ENCODE results near the gene ELP4. TPM values are rescaled to one million over a fixed set of nuclear protein-coding genes. Genes with fewer than 3 reads are reported as not detected.
A peak's percentile ranks its signal among the peaks of the same experiment; 100 is the strongest.
"Not testable (repeated sequence)": the region's sequence is repeated elsewhere in the genome, so short reads cannot be mapped to it uniquely, and the experiment has no call there.

ELP4 gene
- polyA plus RNA-seq (ENCODE audit: insufficient read length in 3 of 3), result 10 to 100 TPM; 28.0 to 28.7 (median 28.7) TPM

- peak; percentile 94 to 97 (median 95) for DNase-seq (ENCODE audit: low read depth in 3 of 3, low spot score in 2 of 3)
Measured at GRCh38 chr11:31509429-31510345, at the start of gene ELP4, which contains the start of gene IMMP1L. ELP4 (plus strand) TSS chr11:31509767; CDS start chr11:31509785, 18 bp downstream. IMMP1L (minus strand) TSS chr11:31509622; CDS start chr11:31463276, 46,346 bp downstream.

- no peak for DNase-seq (ENCODE audit: low read depth in 3 of 3, low spot score in 2 of 3)
Measured at GRCh38 chr11:31464436-31464835, 45.1 kb upstream of the ELP4 start.

- no peak for DNase-seq (ENCODE audit: low read depth in 3 of 3, low spot score in 2 of 3)
Measured at GRCh38 chr11:31474083-31474482, 35.5 kb upstream of the ELP4 start.

DNA sequence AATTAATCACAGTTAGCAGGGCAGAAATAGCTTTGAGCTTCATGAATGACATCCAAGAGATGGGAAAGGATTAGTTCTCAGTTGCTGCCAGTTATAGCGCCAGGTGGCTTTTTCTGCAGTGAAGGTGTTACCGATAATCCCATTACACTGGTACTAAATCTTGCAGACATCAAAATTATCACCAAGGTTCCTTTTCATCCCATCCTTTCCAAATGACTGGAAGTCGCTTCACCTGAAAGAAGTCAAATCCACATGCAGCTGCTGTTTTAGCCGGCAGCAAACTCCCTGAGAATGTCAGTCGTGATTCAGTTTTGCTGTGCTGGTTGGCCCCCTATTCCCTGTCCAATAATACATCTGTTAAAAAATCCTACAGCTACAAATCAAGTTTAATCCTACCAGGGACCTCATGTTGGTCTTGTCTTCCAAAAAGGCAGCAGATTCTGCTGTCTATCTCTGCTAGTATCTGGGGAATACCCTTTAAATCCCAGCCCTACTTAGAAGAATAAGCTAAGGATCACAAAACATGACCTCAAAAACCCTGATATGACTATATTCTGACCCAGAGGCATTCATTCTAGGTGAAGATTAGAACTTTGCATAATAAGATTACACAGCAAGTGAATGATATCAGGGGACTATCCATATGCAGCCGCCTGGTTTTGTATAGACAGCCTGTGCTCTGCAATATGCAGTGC, 31.9 kb upstream of the ELP4 start:
- DNase-seq (ENCODE audit: low read depth in 3 of 3, low spot score in 2 of 3), result no peak

DNA sequence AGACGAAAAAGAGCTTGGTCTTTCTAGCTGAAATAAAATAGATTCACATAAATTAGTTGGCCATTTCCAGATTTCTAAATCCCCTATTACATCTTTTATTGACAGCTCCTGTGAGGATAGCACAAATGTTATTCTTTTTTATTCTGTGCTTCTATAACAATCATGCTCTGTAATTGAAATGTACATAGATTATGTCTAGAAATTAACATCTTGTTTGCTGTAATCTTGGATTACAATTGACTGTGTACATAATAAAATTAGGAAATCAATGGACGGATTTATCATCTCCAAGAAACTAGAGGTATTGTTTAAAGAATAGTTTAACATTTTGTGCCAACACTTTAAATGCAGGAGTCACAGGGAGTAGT, 31.4 kb upstream of the ELP4 start:
- no peak for DNase-seq (ENCODE audit: low read depth in 3 of 3, low spot score in 2 of 3)

GRCh38 chr11:31479066-31479465, 30.5 kb upstream of the ELP4 start:
- DNase-seq (ENCODE audit: low read depth in 3 of 3, low spot score in 2 of 3), result no peak

- DNase-seq (ENCODE audit: low read depth in 3 of 3, low spot score in 2 of 3), result no peak
Measured at GRCh38 chr11:31480930-31481329, 28.6 kb upstream of the ELP4 start.

- no peak for DNase-seq (ENCODE audit: low read depth in 3 of 3, low spot score in 2 of 3)
Measured at GRCh38 chr11:31484497-31484896, 25.1 kb upstream of the ELP4 start.

GRCh38 chr11:31487848-31488247, 21.7 kb upstream of the ELP4 start:
- DNase-seq (ENCODE audit: low read depth in 3 of 3, low spot score in 2 of 3), result no peak

DNA sequence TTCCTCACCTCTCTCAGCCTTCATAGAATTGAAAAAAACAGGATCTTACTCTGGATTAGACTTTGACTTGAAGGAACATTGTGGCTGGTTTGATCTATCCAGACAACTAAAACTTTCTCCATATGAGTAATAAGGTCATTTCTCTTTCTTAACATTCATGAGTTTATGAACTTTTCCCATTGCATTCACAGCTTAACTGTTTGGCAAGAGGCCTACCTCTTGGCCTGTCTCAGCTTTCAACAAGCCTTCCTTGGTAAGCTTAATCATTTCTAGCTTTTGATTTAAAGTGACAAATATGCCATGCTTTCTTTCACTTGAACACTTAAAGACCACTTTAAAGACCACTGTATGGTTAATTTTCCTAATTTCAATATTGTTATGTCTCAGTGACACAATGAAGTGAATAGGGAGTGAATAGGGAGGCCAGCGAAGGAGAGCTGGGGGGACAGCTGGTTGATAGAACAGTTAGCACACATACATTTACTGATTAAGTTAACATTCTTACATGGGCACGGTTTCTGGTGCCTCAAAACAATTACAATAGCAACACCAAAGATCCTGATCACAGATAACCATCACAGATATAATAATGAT, 17.1 kb upstream of the ELP4 start:
- no peak for DNase-seq (ENCODE audit: low read depth in 3 of 3, low spot score in 2 of 3)

DNA sequence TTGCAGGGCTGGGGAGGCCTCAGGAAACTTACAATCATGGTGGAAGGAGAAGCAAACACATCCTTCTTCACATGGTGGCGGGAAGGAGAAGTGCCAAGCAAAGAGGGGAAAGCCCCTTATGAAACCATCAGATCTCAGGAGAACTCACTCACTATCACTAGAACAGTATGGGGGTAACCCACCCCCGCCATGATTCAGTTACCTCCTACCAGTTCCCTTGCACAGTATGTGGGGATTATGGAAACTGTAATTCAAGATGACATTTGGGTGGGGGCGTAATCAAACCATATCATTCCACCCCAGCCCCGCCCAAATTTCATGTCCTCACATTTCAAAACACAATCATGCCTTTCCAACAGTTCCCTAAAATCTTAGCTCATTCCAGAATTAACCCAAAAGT, 16.3 kb upstream of the ELP4 start:
- no peak for DNase-seq (ENCODE audit: low read depth in 3 of 3, low spot score in 2 of 3)

DNA sequence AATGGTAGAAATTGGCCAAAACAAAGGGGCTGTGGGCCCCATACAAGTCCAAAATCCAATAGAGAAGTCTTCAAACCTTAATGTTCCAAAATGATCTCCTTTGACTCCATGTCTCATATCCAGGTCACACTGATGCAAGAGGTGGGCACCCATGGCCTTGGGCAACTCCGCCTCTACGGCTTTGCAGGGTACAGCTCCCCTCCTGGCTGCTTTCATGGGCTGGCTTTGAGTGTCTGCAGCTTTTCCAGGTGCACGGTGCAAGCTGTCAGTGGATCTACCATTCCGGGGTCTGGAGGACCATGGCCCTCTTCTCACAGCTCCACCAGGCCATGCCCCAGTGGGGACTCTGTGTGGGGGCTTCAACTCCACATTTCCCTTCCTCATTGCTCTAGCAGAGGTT, 15.8 kb upstream of the ELP4 start:
- not testable (repeated sequence) for DNase-seq (ENCODE audit: low read depth in 3 of 3, low spot score in 2 of 3)

GRCh38 chr11:31499576-31500178, 9.9 kb upstream of the ELP4 start:
- no peak for DNase-seq (ENCODE audit: low read depth in 3 of 3, low spot score in 2 of 3)

- DNase-seq (ENCODE audit: low read depth in 3 of 3, low spot score in 2 of 3), result no peak
Measured at GRCh38 chr11:31500560-31500959, 9.0 kb upstream of the ELP4 start.

DNA sequence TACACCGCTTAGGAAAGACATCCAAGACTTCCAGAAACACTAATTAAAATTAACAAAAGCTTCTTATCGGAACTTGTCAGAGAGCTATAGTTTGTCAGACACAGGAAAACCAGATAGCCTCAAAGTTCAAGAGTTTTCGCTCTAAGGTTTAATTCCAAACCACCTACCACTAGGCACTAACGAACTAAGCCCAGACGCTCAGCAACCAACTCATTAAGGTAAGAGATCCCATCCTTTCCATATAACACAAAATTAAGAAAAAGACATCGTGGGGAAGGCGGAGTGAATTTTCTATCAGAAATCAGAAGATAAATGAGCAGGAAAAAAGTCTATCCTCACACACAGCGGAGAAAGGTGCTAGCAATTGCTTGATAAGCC, 527 bp upstream of the ELP4 start:
- no peak for DNase-seq (ENCODE audit: low read depth in 3 of 3, low spot score in 2 of 3)

DNA sequence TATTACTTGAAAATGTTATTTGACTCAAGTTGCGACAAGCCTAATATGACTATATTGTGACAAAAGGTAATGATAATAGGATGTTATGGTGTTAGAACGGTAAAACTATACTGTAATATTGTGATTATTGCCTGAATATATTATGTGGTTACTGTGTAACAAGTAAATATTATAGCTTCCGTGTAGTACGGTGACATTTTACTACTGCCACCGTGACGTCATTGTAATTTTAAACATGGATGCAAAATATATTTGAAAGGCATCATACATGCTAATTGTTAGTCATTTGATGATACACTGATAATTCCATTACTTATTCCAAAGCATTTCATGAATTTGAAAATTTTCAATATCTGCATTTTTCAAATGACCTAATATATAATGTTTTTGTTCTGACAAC, 2.5 kb downstream of the ELP4 start:
- no peak for DNase-seq (ENCODE audit: low read depth in 3 of 3, low spot score in 2 of 3)

DNA sequence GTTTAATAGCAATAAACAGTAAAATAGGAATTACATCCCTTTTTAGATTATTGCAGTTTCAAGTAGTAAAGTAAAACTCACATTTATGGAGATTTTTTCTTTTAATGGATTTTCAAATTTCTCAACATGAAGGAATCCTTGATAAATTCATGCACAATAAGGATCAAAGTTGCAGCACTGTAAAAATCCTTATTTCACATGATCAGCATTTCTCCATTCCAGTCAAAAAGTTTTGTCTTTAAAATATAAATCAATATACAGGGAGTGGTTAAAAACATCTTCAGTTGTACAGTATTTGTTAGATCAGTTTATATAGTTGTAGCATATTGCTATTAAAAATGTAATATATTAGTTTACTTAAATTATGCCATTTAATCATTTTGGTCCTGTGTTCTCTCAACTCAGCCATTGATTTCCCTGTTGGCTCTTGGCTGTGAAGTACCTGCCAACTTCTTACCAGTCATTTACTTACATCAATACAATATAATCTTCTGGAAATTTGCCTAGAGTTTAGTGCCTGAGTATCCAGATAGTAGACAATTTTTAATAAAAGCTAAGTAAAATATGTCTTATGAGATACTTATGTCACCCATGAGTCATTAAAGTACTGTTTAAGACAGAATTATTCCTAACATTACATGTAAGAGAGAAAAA, 12.1 kb downstream of the ELP4 start:
- DNase-seq (ENCODE audit: low read depth in 3 of 3, low spot score in 2 of 3), result no peak

DNA sequence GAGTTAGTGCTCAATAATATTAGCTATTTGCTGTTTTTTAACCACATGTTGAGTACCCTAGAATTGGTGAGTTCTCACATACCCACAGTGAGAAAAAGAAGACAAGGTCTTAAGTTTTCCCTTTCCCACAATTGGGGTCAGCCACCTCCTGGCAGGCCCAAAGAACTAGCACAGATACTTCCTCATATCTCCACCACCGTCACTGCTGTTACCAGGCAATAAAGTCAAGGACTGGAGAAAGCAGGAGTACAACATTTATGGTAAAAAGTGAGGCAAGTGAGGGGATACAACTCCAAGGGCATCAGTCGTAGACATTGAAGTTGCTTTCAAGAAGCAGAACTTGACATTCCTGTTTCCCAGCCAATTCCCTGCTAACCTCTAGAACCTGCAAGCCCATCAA, 19.6 kb downstream of the ELP4 start:
- DNase-seq (ENCODE audit: low read depth in 3 of 3, low spot score in 2 of 3), result no peak

- DNase-seq (ENCODE audit: low read depth in 3 of 3, low spot score in 2 of 3), result no peak
Measured at GRCh38 chr11:31529701-31530100, 20.1 kb downstream of the ELP4 start.

DNA sequence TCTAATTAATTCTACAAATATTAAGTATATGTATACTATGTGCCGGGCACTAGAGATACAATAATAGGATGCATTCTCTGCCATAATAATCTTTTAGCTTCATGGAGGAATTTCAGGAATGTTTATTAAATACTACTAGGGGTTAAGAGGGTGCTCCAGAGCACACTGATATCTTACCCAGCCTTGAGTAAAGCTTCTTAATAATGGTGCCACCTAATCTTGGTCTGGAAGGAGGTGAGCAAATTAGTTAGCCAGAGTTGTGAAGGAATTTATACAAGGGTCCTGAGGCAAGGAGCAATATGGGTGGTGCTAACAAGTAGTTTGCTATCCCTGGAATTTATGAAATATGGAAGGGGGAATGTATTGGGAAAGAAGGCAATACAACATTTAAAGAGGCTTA, 21.7 kb downstream of the ELP4 start:
- DNase-seq (ENCODE audit: low read depth in 3 of 3, low spot score in 2 of 3), result no peak

- DNase-seq (ENCODE audit: low read depth in 3 of 3, low spot score in 2 of 3), result no peak
Measured at GRCh38 chr11:31535479-31535878, 25.9 kb downstream of the ELP4 start.
